ENCODE measurements around the gene SNX5.

The SNX5 gene

DNA sequence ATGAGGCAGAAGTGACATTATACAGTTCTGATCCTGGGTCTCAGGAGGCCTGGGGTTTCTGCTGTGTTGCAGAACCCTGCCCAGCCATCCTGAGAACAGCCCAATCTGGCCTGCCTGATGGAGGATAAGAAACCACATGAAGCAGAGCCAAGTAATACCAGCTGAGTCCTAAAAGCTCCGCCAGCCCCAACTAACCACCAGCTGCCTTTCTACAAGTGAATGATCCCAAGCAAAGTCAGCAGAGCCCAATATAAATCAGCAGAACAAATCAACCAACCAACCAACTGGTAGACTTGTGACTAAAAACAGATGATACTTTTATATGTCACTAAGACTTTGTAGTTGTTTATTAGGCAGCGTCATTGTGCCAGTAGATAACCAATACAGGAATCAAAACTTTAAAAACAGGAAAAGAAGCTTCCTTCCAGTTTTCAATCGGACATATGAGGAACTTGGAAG, 52.1 kb downstream of the SNX5 start:
- DNase-seq (ENCODE audit: low read depth, low spot score) = no peak

- DNase-seq (ENCODE audit: low read depth, low spot score) = no peak
Measured at GRCh38 chr20:17914957-17915356, 53.6 kb downstream of the SNX5 start.

DNA sequence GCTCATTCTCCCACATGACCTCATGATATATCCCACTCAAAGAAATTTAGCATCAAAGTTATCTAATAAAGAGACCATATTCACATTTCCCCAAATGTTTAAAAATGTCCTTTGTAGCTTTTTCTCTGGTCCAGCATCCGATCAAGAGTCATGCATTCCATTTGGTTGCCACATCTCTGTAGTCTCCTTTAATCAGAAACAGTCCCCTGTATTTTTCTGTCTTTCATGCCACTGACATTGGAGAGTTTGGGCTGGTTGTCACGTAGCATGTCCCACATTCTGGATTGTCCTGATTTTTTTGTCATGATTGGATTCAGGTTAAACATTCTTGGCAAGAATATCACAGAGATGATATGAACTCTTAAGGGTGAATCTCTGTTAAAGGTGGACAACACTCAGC, 55.7 kb downstream of the SNX5 start:
- no peak for DNase-seq (ENCODE audit: low read depth, low spot score)

DNA sequence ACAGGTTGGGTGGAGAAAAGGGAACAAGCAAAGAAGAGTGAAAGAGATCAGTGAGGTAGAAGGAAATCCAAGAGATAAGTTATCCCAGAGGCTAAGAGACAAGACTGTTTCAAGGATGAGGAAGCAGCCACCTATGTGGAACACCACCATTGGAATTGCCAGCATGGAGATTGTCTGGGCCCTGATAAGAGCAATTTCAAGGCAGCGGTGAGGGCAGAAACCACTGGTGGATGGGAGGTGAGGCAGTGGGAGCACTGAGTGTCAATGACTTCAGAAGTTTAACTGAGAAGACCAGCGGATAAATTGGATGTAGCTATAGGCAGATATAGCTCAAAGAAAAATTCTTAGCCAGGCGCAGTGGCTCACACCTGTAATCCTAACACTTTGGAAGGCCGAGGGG, 56.7 kb downstream of the SNX5 start:
- DNase-seq (ENCODE audit: low read depth, low spot score) = no peak

GRCh38 chr20:17910828-17911294, 57.7 kb downstream of the SNX5 start:
- no peak for DNase-seq (ENCODE audit: low read depth, low spot score)

- no peak for DNase-seq (ENCODE audit: low read depth, low spot score)
Measured at GRCh38 chr20:17909869-17910321, 58.7 kb downstream of the SNX5 start.

DNA sequence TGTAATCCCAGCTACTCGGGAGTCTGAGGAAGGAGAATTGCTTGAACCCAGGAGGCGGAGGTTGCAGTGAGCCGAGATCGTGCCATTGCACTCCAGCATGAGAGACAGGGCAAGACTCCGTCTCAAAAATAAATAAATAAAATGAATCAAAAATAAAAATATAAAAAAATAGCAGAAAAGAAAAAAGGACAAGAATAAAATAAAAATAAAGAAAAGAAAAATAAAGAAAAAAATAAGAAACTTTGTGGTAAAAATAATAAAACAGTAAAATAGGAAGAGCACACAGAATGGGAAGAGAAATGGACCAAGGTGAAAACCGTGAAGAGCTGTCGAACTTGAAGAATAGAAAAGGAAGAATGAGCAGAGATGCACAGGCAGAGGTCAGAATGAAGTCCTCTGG, 63.0 kb downstream of the SNX5 start:
- DNase-seq (ENCODE audit: low read depth, low spot score) = no peak

- DNase-seq (ENCODE audit: low read depth, low spot score) = no peak
Measured at GRCh38 chr20:17904027-17904426, 64.6 kb downstream of the SNX5 start.

- DNase-seq (ENCODE audit: low read depth, low spot score) = no peak
Measured at GRCh38 chr20:17902531-17903083, 66.0 kb downstream of the SNX5 start.

DNA sequence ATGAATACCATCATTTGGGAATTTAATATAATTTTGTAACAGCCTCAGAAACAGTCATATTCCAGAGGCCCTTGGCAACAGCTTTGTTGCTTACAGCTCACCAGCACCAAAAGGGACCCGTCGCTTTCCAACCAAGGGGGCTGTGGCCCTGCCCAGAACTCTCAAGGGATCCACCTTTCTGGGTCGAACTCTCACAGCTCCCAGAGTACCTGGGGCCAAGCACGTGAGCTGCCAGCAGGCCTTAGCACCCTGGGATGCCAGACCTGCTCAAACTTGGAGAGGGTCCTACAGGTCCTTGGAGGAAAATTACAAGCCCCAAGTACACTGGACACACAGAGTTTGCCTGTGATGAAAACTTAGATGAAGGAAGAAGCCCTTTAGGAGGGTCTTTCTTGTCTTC, 66.6 kb downstream of the SNX5 start:
- DNase-seq (ENCODE audit: low read depth, low spot score) = no peak

DNA sequence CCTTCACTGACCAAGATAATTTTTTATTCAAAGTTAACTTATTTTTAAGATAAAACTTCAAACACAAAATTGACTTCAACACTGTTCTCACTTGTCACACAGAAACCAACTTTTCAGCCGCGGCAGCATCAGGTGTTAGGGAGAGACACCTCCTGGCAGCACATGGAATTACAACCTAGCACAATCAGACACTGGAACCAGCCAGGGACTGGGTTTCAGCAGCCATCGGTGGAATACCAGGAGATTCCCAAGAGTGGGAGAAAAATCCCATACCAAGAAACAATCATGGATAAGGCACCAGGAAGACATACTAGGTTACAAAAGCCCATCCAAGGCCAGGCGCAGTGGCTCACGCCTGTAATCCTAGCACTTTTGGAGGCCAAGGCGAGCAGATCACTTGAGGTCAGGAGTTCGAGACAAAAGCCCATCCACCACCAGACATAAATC, 70.0 kb downstream of the SNX5 start:
- DNase-seq (ENCODE audit: low read depth, low spot score) = peak; percentile 37

DNA sequence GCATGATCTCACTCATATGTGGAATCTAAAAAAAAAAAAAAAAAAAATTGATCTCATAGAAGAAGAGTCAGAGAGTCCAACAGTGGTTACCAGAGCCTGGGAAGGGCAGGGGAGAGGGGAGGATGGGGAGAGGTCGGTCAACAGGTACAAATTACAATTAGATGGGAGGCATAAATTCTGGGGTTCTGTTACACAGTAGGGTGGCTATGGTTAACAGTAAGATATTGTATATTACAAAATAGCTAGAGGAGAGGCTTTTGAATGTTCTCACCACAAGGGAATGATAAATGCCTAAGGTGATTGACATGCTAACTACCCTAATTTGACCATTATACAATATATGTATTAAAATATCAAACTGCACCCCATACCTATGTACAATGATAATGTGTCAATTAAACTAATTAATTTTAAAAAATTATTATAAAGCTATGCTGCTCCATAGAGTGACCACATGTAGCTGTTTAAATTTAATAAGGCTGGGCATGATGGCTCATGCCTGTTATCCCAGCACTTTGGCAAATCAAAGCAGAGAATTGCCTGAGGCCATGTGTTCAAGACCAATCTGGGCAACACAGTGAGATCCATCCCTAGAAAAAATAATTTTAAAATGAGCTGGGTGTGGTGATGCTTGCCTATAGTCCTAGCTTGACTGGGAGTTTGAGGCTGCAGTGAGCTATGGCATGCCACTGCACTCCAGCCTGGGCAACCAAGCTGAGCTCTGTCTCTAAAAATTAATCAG, 70.9 kb downstream of the SNX5 start:
- no peak for DNase-seq (ENCODE audit: low read depth, low spot score)

GRCh38 chr20:17896771-17897369, 71.7 kb downstream of the SNX5 start:
- DNase-seq (ENCODE audit: low read depth, low spot score) = no peak

GRCh38 chr20:17896193-17896723, 72.3 kb downstream of the SNX5 start:
- no peak for DNase-seq (ENCODE audit: low read depth, low spot score)

DNA sequence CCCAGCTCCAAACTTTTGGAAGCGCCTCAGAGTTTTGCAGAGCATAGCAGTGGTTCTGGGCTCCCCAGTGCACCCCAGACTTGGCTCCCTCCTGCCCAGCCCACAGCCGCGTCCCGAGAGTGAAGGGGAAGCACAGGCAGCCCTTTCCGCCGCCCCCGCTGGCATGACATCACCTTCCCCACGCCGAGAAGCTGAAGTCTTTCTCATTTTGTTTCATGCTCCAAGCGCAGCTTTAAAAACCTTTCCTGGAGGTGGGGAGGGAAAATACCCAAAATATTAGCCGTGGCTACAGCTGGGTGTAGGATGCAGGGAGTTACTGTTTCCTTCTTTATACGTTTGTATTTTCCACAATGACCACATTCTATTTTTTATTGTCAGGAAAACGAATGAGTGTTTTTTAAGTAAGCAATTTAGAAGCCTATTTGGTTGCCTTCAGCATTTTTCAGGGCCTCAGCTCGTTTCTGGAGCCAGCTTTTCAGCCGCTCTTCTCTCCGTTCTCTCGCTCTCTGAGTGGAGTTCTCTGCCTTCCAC, 72.9 kb downstream of the SNX5 start:
- DNase-seq (ENCODE audit: low read depth, low spot score) = peak; percentile 14

DNA sequence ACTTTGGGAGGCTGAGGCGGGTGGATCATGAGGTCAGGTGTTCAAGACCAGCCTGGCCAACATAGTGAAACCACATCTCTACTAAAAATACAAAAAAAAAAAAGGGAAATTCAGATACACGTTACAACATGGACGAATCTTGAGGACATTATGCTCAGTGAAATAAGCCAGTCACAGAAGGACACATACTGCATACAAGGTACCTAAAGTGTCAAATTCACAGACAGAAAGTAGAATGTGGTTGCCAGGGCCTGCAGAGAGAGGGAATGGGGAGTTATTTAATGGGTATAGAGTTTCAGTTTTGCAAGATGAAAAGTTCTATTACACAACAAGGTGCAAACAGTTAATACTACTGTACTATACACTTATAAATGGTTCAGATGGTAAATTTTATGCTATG, 75.1 kb downstream of the SNX5 start:
- no peak for DNase-seq (ENCODE audit: low read depth, low spot score)

GRCh38 chr20:17892189-17892938, 76.2 kb downstream of the SNX5 start:
- DNase-seq (ENCODE audit: low read depth, low spot score) = no peak

Data from activated naive CD8-positive, alpha-beta T cell treated with anti-CD3 and anti-CD28 coated beads, Interleukin-2, amount 50 U/mL, for 16 hours (primary cell).